GM19023 (cell line): ENCODE measurements around the gene CYP1A1.
"Not testable (repeated sequence)": the region's sequence is repeated elsewhere in the genome, so short reads cannot be mapped to it uniquely, and the experiment has no call there.

Experiments
- ATAC-seq: cut with Tn5 transposase; IDR thresholded peaks from one replicate; pipeline ENCODE4 v1.9.1; 2021; ENCODE audit warnings: mild to moderate bottlenecking, moderate library complexity; ENCODE audit not compliant: unreplicated experiment

CYP1A1 gene

GRCh38 chr15:74738239-74738638 lies 12.9 kb upstream of the CYP1A1 start:
- not testable (repeated sequence) for ATAC-seq

GRCh38 chr15:74735305-74735704 lies 10.0 kb upstream of the CYP1A1 start:
- ATAC-seq: no peak

GRCh38 chr15:74733269-74733668 lies 7.9 kb upstream of the CYP1A1 start:
- no peak for ATAC-seq

GRCh38 chr15:74732846-74733245 lies 7.5 kb upstream of the CYP1A1 start:
- no peak for ATAC-seq

- no peak for ATAC-seq
Measured at GRCh38 chr15:74730619-74731316, 5.4 kb upstream of the CYP1A1 start.

GRCh38 chr15:74729372-74729771 lies 4.0 kb upstream of the CYP1A1 start:
- not testable (repeated sequence) for ATAC-seq

- ATAC-seq: not testable (repeated sequence)
Measured at GRCh38 chr15:74728699-74729098, 3.4 kb upstream of the CYP1A1 start.

- ATAC-seq: no peak
Measured at GRCh38 chr15:74727727-74728126, 2.4 kb upstream of the CYP1A1 start.

- ATAC-seq: no peak
Measured at GRCh38 chr15:74726774-74727164, 1.4 kb upstream of the CYP1A1 start.

GRCh38 chr15:74725845-74726773 lies 781 bp upstream of the CYP1A1 start:
- no peak for ATAC-seq

GRCh38 chr15:74724570-74725224 lies 631 bp downstream of the CYP1A1 start:
- no peak for ATAC-seq

- no peak for ATAC-seq
Measured at GRCh38 chr15:74723754-74724334, 1.5 kb downstream of the CYP1A1 start.

GRCh38 chr15:74723187-74723586 lies 2.1 kb downstream of the CYP1A1 start:
- ATAC-seq: no peak

GRCh38 chr15:74722591-74722990 lies 2.7 kb downstream of the CYP1A1 start:
- no peak for ATAC-seq

- no peak for ATAC-seq
Measured at GRCh38 chr15:74716651-74717050, 8.7 kb downstream of the CYP1A1 start.

GRCh38 chr15:74712311-74712710 lies 13.0 kb downstream of the CYP1A1 start:
- no peak for ATAC-seq

- ATAC-seq: no peak
Measured at GRCh38 chr15:74710319-74711094, 14.8 kb downstream of the CYP1A1 start.

GRCh38 chr15:74709892-74710291 lies 15.4 kb downstream of the CYP1A1 start:
- ATAC-seq: no peak

- ATAC-seq: no peak
Measured at GRCh38 chr15:74709011-74709410, 16.3 kb downstream of the CYP1A1 start.

GRCh38 chr15:74696808-74697207 lies 28.5 kb downstream of the CYP1A1 start:
- no peak for ATAC-seq

- ATAC-seq: peak; percentile 13
Measured at GRCh38 chr15:74696398-74696729, 29.0 kb downstream of the CYP1A1 start.
